Neural crest cell (in vitro differentiated cells): ENCODE data around the gene MAGEA1. TPM values are rescaled to one million over a fixed set of nuclear protein-coding genes. Genes with fewer than 3 reads are reported as not detected.

Source experiments
- DNase-seq: peaks from one replicate; pipeline ENCODE4 v3.0.0; 2021; ENCODE audit warnings: low read depth, mixed read lengths, low spot score
- H3K27ac Mint-ChIP-seq: one replicate; pipeline ENCODE4 v1.8.0; 2021; ENCODE audit warnings: mild to moderate bottlenecking, mixed read lengths; ENCODE audit not compliant: unreplicated experiment
- H3K27me3 Mint-ChIP-seq: 2 replicates; pipeline ENCODE4 v1.8.0; 2021; ENCODE audit warnings: low read depth, mild to moderate bottlenecking, mixed read lengths
- H3K36me3 Mint-ChIP-seq: 2 replicates; pipeline ENCODE4 v1.8.0; 2021; ENCODE audit warnings: low read depth, mild to moderate bottlenecking, mixed read lengths
- H3K4me1 Mint-ChIP-seq: 2 replicates; pipeline ENCODE4 v1.8.0; 2021; ENCODE audit warnings: mixed read lengths
- H3K4me3 Mint-ChIP-seq: one replicate; pipeline ENCODE4 v1.8.0; 2021; ENCODE audit warnings: mild to moderate bottlenecking, mixed read lengths
- H3K9me3 Mint-ChIP-seq: 2 replicates; pipeline ENCODE4 v1.8.0; 2021; ENCODE audit warnings: mixed read lengths
- CTCF ChIP-seq: fragments of 200-600 bp; sonication (generic); conservative IDR thresholded peaks from 2 replicates; pipeline ENCODE4 v1.5.0; 2021; ENCODE audit warnings: antibody characterized with exemption, mild to moderate bottlenecking
- total RNA-seq: library from RNA; stranded (reverse); gene quantifications from 2 replicates; pipeline ENCODE4 v1.2.1, GENCODE V29; 2021

MAGEA1 gene
- total RNA-seq, 1 donor from 2014 or later = not detected

- Mint-ChIP-seq H3K4me3 (peak overlapping the region; percentile 49), H3K36me3 (peaks cover 3% of the 10 kb centered on the region), H3K27ac (peak overlapping the region; percentile 75), H3K27me3 (no peaks in the 10 kb centered on the region), H3K4me1 (peaks cover 28% of the 10 kb centered on the region), H3K9me3 (peaks cover 11% of the 10 kb centered on the region)
- no peak for TF ChIP-seq CTCF
- no peak for DNase-seq
Observed at GRCh38 chrX:153225438-153226098, 46.5 kb downstream of the MAGEA1 start.

- TF ChIP-seq CTCF = no peak
- Mint-ChIP-seq H3K36me3 (peaks cover 3% of the 10 kb centered on the region), H3K4me1 (peaks cover 28% of the 10 kb centered on the region), H3K9me3 (peaks cover 9% of the 10 kb centered on the region), H3K4me3 (peak overlapping the region; percentile 85), H3K27ac (peak overlapping the region; percentile 94), H3K27me3 (no peaks in the 10 kb centered on the region)
- DNase-seq = peak; percentile 75
Observed at GRCh38 chrX:153226344-153227185, 47.5 kb downstream of the MAGEA1 start.

Other genes with a start within 250 kb of the MAGEA1 start
- not detected in 2 replicates for gene PNMA5, start 185.2 kb upstream of the MAGEA1 start, total RNA-seq
- 9.8 and 10.0 TPM in 2 replicates for gene PNMA3, start 122.8 kb upstream of the MAGEA1 start, total RNA-seq
- 9.7 and 10.4 TPM in 2 replicates for gene PNMA6A, start 106.8 kb upstream of the MAGEA1 start, total RNA-seq
- not detected in 2 replicates for gene PNMA6F, start 142.5 kb downstream of the MAGEA1 start, total RNA-seq
- gene ZNF275, start 154.9 kb downstream of the MAGEA1 start, total RNA-seq = 13.9 and 14.8 TPM in 2 replicates
- not detected in 2 replicates for gene PNMA6E, start 222.1 kb downstream of the MAGEA1 start, total RNA-seq
- 0.23 and 0.39 TPM in 2 replicates for gene ZFP92, start 232.2 kb downstream of the MAGEA1 start, total RNA-seq